Ovary (tissue), 9 donors: ENCODE data around the gene NCOA5. TPM values are rescaled to one million over a fixed set of nuclear protein-coding genes. Genes with fewer than 3 reads are reported as not detected.

Source experiments
- DNase-seq, 5 donors: peaks; one replicate each; pipeline ENCODE4 v3.0.0-alpha.2; 2019 to 2020
- H3K27ac ChIP-seq, 2 donors: fragments of 200-600 bp; one replicate each; pipeline versions ENCODE4 v1.5.1 to v1.8.0; 2019 to 2022
- H3K27me3 ChIP-seq: fragments of 200-600 bp; one replicate; pipeline ENCODE4 v1.8.0; 2022
- H3K36me3 ChIP-seq: fragments of 200-600 bp; sonication (generic); one replicate; pipeline ENCODE4 v1.5.1; 2019
- H3K4me1 ChIP-seq: one replicate; pipeline ENCODE4 v1.8.1; 2013; ENCODE audit warnings: mild to moderate bottlenecking, moderate library complexity; ENCODE audit not compliant: insufficient read depth
- H3K4me3 ChIP-seq: fragments of 200-600 bp; sonication (generic); one replicate; pipeline ENCODE4 v1.5.1; 2017
- H3K9me3 ChIP-seq, 2 donors: fragments of 200-600 bp in 1 of 2; sonication (generic) in 1 of 2; one replicate each; pipeline versions ENCODE4 v1.5.1 to v1.8.1; 2013 to 2019; ENCODE audit warnings: mild to moderate bottlenecking in 1 of 2, moderate library complexity in 1 of 2
- EP300 ChIP-seq: sonication (generic); formaldehyde crosslinking; IDR thresholded peaks from one replicate; pipeline ENCODE4 v1.6.1; 2017; ENCODE audit warnings: antibody characterized with exemption
- POLR2A ChIP-seq: fragments of 450-650 bp; IDR thresholded peaks from one replicate; pipeline ENCODE4 v1.6.1; 2017; ENCODE audit warnings: antibody characterized with exemption, mild to moderate bottlenecking, moderate library complexity
- WGBS, 3 donors: extraction: QIAGEN DNeasy Blood & Tissue Kit in 1 of 3; methylation state at CpG; one replicate each; pipeline versions ENCODE4 v1.1.5 to v1.1.7; 2013 to 2017; 5-methylcytosine and 5-hydroxymethylcytosine counted together
- intact Hi-C, 4 donors: fragments of 100-400 bp; cut with DNase I; formaldehyde crosslinking; loops; one replicate each; pipeline versions ENCODE4 v1.11.0 to v1.15.1; 2022 to 2023
- polyA plus RNA-seq, 2 donors: library from polyadenylated mRNA; stranded (reverse); fragments of 200-250 nt in 1 of 2; fragments of 350-450 nt in 1 of 2; fragmentation: Illumina TruSeq in 1 of 2; extraction: RNeasy Lipid Tissue Mini Kit (QIAGEN cat#74804) in 1 of 2; gene quantifications; one replicate each; pipeline ENCODE4 v1.2.3, GENCODE V29; 2013 to 2014
- total RNA-seq, 7 donors: library from RNA; depleted of rRNA in 2 of 7; stranded (reverse); fragments of >200 nt in 2 of 7; fragmentation: NEBNext Ultra II Directional in 3 of 7; extraction: Animal tissue kit (Norgen Biotek cat#: 25700) in 3 of 7; gene quantifications; one replicate each; pipeline versions ENCODE4 v1.1.0 to v1.2.4, GENCODE V29; 2016 to 2023
- TF ChIP-seq, protein P1 (sequence below), 3 donors: fragments of 450-650 bp in 2 of 3; fragments of 200-600 bp in 1 of 3; IDR thresholded peaks; one replicate each; pipeline versions ENCODE4 v1.5.1 to v1.8.0; 2016 to 2022; ENCODE audit warnings: antibody characterized with exemption in 3 of 3, mild to moderate bottlenecking in 1 of 3
- donor health status: DM: no; HTN: no; CAD: no; lungs with moderate emphysema.
- donor health status: DM: no; HTN: no; CAD: no.
- donor health status: Bipolar disorder and iron deficiency.
- donor health status: DM: yes; HTN: yes; CAD: no.
- donor health status: DM: no; HTN: no; CAD: no.
- donor health status: DM: yes; HTN: yes; CAD: no.

The NCOA5 gene
- total and polyA plus RNA-seq, 9 donors = 27.6 to 51.1 (median 35.6) TPM

DNA sequence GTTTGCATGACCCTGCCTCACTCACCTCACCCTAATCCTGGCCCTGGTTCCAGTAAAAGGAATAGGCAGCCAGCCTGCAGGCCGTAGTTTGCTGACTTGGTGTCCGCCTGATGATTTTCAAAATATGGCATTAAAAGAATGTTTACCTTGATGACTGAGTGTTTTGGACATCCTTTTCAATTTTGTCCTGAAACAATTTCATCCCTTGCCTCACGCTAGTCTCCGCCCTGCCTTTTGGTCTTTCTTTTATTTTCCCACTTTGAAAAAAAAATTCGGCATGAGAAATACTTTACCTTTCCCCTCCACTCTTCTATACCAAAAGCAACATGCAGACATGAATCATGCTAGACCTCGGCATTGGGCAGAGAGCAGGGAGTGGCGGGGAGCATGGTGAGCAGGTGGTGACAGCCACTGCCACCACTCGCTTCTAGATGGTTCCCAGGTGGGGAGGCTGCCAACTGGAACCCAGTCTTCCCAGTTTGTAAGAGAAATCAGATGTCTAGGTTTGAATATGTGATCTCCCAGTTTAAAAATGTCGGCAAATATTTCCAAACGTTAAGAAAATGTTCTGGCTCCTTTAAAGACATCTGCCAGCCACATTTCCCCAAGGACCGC, 37.7 kb upstream of the NCOA5 start:
- WGBS, 3 donors = 74 to 81% (median 74%) methylated on average over 11 of the region's 11 CpGs
- no peak overlapping the region for H3K4me3 ChIP-seq
- intact Hi-C loops = no loop called here

DNA sequence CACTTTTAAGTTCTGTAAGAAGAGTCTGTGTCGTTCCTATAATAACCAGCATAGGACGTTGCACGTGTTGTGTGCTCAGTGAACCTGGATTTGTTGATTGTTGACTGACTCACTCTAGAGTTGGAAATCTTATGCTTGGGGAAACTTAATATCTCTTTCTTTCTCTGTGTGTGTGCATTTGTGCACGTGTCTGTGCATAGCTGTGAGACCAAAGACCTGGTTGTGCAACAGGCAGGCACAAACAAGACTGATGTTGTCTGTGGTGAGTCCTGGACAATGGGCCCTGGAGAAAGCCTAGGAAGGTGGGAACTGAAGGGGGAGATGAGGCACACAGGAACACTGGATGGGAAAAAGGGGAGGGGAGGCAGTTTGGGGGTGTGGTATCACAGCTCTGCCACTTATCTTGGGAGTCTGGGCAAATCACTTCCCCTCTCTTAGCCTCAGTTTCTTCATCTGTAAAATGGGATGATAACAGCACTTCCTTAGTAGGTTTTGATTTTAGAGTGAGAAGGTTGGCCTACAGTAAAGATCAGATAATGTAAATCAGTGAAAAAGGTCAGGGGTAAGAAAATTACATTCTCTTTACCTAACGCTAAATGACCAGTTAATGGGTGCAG, 36.8 kb upstream of the NCOA5 start:
- no peak for TF ChIP-seq EP300
- no peak for TF ChIP-seq POLR2A
- TF ChIP-seq, protein P1, sequence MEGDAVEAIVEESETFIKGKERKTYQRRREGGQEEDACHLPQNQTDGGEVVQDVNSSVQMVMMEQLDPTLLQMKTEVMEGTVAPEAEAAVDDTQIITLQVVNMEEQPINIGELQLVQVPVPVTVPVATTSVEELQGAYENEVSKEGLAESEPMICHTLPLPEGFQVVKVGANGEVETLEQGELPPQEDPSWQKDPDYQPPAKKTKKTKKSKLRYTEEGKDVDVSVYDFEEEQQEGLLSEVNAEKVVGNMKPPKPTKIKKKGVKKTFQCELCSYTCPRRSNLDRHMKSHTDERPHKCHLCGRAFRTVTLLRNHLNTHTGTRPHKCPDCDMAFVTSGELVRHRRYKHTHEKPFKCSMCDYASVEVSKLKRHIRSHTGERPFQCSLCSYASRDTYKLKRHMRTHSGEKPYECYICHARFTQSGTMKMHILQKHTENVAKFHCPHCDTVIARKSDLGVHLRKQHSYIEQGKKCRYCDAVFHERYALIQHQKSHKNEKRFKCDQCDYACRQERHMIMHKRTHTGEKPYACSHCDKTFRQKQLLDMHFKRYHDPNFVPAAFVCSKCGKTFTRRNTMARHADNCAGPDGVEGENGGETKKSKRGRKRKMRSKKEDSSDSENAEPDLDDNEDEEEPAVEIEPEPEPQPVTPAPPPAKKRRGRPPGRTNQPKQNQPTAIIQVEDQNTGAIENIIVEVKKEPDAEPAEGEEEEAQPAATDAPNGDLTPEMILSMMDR (IDR thresholded peaks at IDR 0.05) = no peak
- Histone ChIP-seq H3K27me3 (no peaks in the 10 kb centered on the region), H3K4me1 (peaks cover 2% of the 10 kb centered on the region), H3K27ac (no peak overlapping the region), H3K36me3 (no peaks in the 10 kb centered on the region), H3K9me3 (no peaks in the 10 kb centered on the region), H3K4me3 (no peak overlapping the region)
- intact Hi-C loops = no loop called here
- 69 to 77% (median 74%) methylated on average over 5 of the region's 5 CpGs for WGBS, 3 donors
- no peak for DNase-seq

More for the DNA sequence above, 37.7 kb upstream of the NCOA5 start:
- H3K36me3 ChIP-seq = no peaks in the 10 kb centered on the region
- peaks cover 2% of the 10 kb centered on the region for H3K4me1 ChIP-seq
- no peaks in the 10 kb centered on the region for H3K9me3 ChIP-seq
- TF ChIP-seq, protein P1 (IDR thresholded peaks at IDR 0.05) = no peak
- TF ChIP-seq POLR2A (no peak), EP300 (no peak)
- no peak overlapping the region for H3K27ac ChIP-seq
- DNase-seq = no peak
- no peaks in the 10 kb centered on the region for H3K27me3 ChIP-seq

DNA sequence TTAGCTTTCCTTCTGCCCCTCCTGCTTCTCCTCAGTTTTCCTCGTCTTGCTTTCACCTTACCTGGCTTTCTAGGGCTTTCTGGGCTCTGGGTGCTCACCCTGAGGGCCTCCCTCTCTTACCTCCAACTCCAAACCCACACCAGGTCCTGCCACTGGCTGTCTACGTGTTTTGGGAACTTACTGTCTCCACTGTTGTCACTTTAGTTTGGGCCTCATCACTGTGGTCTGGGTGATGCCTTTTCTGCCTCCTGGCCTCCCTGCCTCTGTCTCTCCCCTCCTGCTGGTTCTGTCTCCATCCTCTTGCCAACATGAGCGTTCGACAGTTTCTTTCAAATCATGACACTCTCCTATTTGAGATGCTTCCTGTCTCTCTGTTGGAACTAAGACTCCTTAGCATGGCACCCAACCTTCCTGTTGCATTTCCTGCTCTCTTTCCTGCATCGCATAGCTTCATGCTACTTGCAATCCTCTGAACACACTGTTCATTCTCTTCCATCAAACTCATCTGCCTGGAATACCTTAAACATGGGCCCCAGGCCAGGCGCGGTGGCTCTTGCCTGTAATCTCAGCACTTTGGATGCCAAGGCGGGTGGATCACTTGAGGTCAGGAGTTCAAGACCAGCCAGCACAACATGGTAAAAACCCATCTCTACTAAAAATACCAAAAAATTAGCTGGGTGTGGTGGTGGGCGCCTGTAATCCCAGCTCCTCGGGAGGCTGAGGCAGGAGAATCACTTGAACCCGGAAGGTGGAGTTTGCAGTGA, 33.9 kb upstream of the NCOA5 start:
- 85 to 90% (median 87%) methylated on average over 11 of the region's 11 CpGs for WGBS, 3 donors
- Histone ChIP-seq H3K9me3 (no peaks in the 10 kb centered on the region), H3K4me1 (no peaks in the 10 kb centered on the region), H3K4me3 (no peak overlapping the region), H3K27me3 (no peaks in the 10 kb centered on the region), H3K27ac (no peak overlapping the region), H3K36me3 (no peaks in the 10 kb centered on the region)
- intact Hi-C loops = no loop called here
- no peak for DNase-seq
- TF ChIP-seq POLR2A (no peak), EP300 (no peak)
- TF ChIP-seq, protein P1 (IDR thresholded peaks at IDR 0.05) = no peak

DNA sequence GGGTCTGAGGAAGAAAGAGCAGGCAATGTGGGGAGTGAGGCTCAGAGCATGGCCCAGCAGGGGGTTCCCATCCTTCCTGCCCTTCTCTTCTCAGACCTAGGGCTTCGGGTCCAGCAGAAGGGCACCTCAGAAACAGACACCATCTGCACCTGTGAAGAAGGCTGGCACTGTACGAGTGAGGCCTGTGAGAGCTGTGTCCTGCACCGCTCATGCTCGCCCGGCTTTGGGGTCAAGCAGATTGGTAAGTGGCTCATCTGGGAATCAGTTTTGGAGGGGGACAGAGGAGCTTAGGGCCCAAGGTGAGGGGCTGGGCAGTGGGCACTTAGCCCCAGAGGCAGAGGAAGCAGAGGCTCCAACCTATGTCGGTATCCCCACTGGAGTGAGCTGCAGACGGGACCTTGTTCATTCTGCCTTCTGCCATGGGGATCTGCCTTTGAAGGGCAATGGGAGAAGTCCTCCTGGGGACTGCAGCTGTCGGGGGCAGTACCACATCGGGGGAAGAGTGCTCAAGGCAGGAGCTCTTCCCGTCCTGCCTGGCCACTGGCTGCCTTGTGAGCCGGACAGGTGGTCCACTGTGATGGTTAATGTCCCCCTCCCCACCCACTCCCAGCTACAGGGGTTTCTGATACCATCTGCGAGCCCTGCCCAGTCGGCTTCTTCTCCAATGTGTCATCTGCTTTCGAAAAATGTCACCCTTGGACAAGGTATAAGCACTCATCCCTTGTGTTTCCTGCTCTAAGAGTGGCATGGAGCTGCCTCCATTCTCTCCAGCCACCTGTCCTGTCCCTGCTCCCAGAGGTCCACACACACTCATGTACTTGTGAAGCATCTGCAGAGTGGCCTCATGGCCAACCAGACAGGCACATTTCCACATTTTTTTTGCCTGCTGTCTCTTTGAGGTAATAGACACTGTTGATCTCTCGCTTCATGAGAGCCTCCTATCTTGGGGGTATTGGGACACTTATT, 33.0 kb upstream of the NCOA5 start:
- intact Hi-C loops = no loop called here
- Histone ChIP-seq H3K36me3 (no peaks in the 10 kb centered on the region), H3K27me3 (no peaks in the 10 kb centered on the region), H3K4me3 (no peak overlapping the region), H3K4me1 (no peaks in the 10 kb centered on the region), H3K9me3 (no peaks in the 10 kb centered on the region), H3K27ac (no peak overlapping the region)
- TF ChIP-seq, protein P1 (IDR thresholded peaks at IDR 0.05) = no peak
- TF ChIP-seq POLR2A = no peak
- no peak for TF ChIP-seq EP300
- no peak for DNase-seq
- 84 to 92% (median 84%) methylated on average over 15 of the region's 15 CpGs for WGBS, 3 donors
